MCF 10A (cell line): Measurements from ENCODE around the gene LDHAL6B. TPM values are rescaled to one million over a fixed set of nuclear protein-coding genes. Genes with fewer than 3 reads are reported as not detected.

Source experiments
- Bru-seq: library from RNA; stranded (reverse); fragments of 400-500 nt; gene quantifications from one replicate; lab custom pipeline; 2021; lab: Mats Ljungman, UMichigan
- BruChase-seq, 2 experiments: library from RNA; stranded (reverse); fragments of 400-500 nt; gene quantifications; one replicate each; lab custom pipeline; 2021; lab: Mats Ljungman, UMichigan
- BruUV-seq: library from RNA; stranded (reverse); fragments of 400-500 nt; replicated peaks from 2 replicates; lab custom pipeline; 2021; lab: Mats Ljungman, UMichigan
- CTCF ChIA-PET: fragments of 300-600 bp; sonication (Branson Sonifier 250); formaldehyde crosslinking; extraction: SDS; loops from one replicate; lab custom pipeline; 2021; ENCODE audit warnings: antibody characterized with exemption, inconsistent platforms; lab: Yijun Ruan, JAX
- POLR2A ChIA-PET: fragments of 300-600, 350-650 bp; sonication (Branson Sonifier 250); formaldehyde crosslinking; extraction: SDS; loops from one replicate; lab custom pipeline; 2020; ENCODE audit warnings: antibody characterized with exemption, inconsistent platforms; lab: Yijun Ruan, JAX
- DNase-seq: peaks from one replicate; pipeline ENCODE4 v3.0.0-alpha.2; 2018; ENCODE audit not compliant: unreplicated experiment
- H3K27ac Mint-ChIP-seq: one replicate; pipeline ENCODE4 v1.8.0; 2022; ENCODE audit warnings: mild to moderate bottlenecking, low read depth, mixed read lengths; ENCODE audit not compliant: unreplicated experiment
- H3K27me3 Mint-ChIP-seq: one replicate; pipeline ENCODE4 v1.8.0; 2022; ENCODE audit warnings: mixed read lengths; ENCODE audit not compliant: insufficient read depth, unreplicated experiment
- H3K36me3 Mint-ChIP-seq: one replicate; pipeline ENCODE4 v1.8.0; 2022; ENCODE audit warnings: mild to moderate bottlenecking, moderate library complexity, mixed read lengths; ENCODE audit not compliant: insufficient read depth, unreplicated experiment
- H3K4me1 Mint-ChIP-seq: one replicate; pipeline ENCODE4 v1.8.0; 2022; ENCODE audit warnings: mixed read lengths; ENCODE audit not compliant: insufficient read depth, unreplicated experiment
- H3K4me3 Mint-ChIP-seq: one replicate; pipeline ENCODE4 v1.8.0; 2022; ENCODE audit warnings: mild to moderate bottlenecking, moderate library complexity, mixed read lengths; ENCODE audit not compliant: unreplicated experiment
- H3K9me3 Mint-ChIP-seq: one replicate; pipeline ENCODE4 v1.8.0; 2022; ENCODE audit warnings: mixed read lengths; ENCODE audit not compliant: unreplicated experiment
- intact Hi-C: fragments of 100-400 bp; cut with micrococcal nuclease; formaldehyde crosslinking; loops from 2 replicates; pipeline ENCODE4 v1.14.1; 2022
- long read RNA-seq: library from polyadenylated mRNA; stranded (forward); transcript quantifications from one replicate; pipeline ENCODE4 v2.0.0, GENCODE V29; 2022
- total RNA-seq: library from RNA; stranded (reverse); gene quantifications from 2 replicates; pipeline ENCODE4 v1.2.3, GENCODE V29; 2022
- TF ChIP-seq, protein P1 (sequence below): fragments of 200-600 bp; IDR thresholded peaks from one replicate; pipeline ENCODE4 v1.8.0; 2022; ENCODE audit warnings: antibody characterized with exemption, mild to moderate bottlenecking; ENCODE audit not compliant: unreplicated experiment

Gene LDHAL6B
- total RNA-seq, result not detected in 2 replicates
- Bru-seq, nascent RNA, result not detected
- BruChase-seq, experiment 1, labeled RNA remaining after a 6-hour chase, result percentile 42 among the genes with signal in this experiment
- BruChase-seq, experiment 2, labeled RNA remaining after a 2-hour chase, result not detected
- long read RNA-seq, result 0 reads

DNA sequence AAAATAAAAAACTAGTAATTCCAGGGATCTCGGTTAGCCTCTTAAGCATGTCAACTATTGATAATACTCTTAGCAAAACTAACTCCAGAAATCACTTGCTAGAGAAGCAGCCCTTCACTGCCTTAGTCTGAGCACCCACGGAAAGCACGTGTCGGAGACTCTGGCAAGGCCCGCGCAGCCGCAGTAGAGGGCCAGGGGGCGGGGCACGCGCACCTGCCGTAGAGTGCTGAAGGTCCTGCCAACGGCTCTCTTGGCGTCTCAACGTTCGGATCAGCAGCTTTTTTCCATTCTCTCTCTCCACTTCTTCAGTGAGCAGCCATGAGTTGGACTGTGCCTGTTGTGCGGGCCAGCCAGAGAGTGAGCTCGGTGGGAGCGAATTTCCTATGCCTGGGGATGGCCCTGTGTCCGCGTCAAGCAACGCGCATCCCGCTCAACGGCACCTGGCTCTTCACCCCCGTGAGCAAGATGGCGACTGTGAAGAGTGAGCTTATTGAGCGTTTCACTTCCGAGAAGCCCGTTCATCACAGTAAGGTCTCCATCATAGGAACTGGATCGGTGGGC lies at the start of gene LDHAL6B:
Gene LDHAL6B (plus strand): TSS at position 221 of the 561 bp plus-strand sequence. CDS start 98 bp downstream, at position 319.
- CTCF ChIA-PET, result no interaction called here
- no TSS peak for BruUV-seq
- intact Hi-C loops, result no loop called here
- H3K27ac Mint-ChIP-seq, result no peak within 1 kb of the TSS
- no peaks in the 10 kb centered on the region for H3K4me1 Mint-ChIP-seq
- H3K27me3 Mint-ChIP-seq, result no peaks in the 10 kb centered on the region
- POLR2A ChIA-PET, result no interaction called here
- DNase-seq, result no peak
- TF ChIP-seq, protein P1, sequence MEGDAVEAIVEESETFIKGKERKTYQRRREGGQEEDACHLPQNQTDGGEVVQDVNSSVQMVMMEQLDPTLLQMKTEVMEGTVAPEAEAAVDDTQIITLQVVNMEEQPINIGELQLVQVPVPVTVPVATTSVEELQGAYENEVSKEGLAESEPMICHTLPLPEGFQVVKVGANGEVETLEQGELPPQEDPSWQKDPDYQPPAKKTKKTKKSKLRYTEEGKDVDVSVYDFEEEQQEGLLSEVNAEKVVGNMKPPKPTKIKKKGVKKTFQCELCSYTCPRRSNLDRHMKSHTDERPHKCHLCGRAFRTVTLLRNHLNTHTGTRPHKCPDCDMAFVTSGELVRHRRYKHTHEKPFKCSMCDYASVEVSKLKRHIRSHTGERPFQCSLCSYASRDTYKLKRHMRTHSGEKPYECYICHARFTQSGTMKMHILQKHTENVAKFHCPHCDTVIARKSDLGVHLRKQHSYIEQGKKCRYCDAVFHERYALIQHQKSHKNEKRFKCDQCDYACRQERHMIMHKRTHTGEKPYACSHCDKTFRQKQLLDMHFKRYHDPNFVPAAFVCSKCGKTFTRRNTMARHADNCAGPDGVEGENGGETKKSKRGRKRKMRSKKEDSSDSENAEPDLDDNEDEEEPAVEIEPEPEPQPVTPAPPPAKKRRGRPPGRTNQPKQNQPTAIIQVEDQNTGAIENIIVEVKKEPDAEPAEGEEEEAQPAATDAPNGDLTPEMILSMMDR, result no peak
- H3K36me3 Mint-ChIP-seq, result peaks cover 90% of the 10 kb centered on the region
- no peaks in the 10 kb centered on the region for H3K9me3 Mint-ChIP-seq
- H3K4me3 Mint-ChIP-seq, result no peak within 1 kb of the TSS

DNA sequence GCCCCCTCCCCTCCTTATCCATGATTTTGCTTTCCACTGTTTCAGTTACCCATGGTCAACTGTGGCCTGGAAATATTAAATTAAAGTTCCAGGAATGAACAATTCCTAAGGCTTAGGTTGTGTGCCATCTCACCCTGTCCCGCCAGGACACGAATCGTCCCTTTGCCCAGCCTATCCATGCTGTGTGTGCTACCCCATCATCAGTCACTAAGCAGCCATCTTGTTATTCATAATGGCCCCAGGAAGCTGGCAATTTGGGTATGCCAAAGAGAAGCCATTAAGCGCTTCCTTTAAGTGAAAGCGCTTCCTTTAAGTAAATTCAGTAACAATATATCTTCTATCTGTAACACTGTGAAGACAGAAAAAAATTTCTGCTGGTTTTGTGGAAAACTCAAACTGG lies 49.2 kb upstream of the LDHAL6B start:
- peaks cover 36% of the 10 kb centered on the region for H3K36me3 Mint-ChIP-seq
- TF ChIP-seq, protein P1, result no peak
- H3K27ac Mint-ChIP-seq, result no peak overlapping the region
- POLR2A ChIA-PET, result interaction anchor here (0.7 to 1.2 kb wide), 2 partner anchors 13 to 500 kb away, joined by 3 read pairs; partner anchors contain the start of gene GTF2A2
- DNase-seq, result no peak
- no peaks in the 10 kb centered on the region for H3K4me1 Mint-ChIP-seq
- H3K9me3 Mint-ChIP-seq, result no peaks in the 10 kb centered on the region
- H3K4me3 Mint-ChIP-seq, result no peak overlapping the region
- CTCF ChIA-PET, result no interaction called here
- BruUV-seq, result no TSS peak
- no peaks in the 10 kb centered on the region for H3K27me3 Mint-ChIP-seq
- intact Hi-C loops, result no loop called here

DNA sequence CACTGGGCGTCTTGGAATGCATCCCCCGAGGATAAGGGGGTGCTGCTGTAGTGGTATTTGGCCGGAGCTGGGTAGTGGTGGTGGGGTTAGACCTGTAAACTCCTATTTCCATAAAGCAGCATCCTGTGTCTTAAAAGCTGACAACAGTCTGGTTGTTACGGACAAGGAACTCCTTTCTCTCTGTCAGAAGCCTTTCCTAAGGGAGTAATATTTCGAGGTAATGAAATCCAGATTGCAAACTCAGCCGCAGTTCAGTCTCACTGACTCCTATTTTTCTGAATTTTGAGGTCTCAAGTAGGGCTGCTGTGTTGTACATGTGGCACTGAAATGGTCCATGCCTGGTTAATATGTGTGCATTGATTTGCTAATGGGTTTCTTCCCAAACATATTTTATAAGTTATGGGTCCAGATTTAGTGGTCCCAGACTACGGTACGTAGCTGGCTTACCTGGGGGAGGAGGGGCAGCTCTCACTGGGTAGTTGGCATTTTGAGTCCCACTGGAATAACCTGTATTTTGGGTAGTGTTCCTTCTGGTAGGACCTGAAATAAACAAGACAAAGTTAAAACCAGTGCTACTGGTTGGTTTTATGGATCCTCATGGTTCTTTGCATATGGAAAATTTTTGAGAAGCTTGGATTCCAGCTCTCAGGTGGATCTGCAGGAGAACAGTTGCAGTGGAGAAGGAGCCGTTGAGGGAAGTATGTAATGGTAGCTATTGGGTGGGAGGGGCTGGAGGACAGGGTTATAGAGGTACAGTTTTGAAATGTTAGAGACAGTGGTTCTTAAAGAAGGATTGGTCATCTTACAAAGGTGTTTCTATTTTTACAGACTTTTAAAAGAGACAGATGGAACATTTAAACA lies 48.6 kb upstream of the LDHAL6B start:
- Mint-ChIP-seq H3K27ac (peak overlapping the region; percentile 7), H3K9me3 (no peaks in the 10 kb centered on the region), H3K27me3 (no peaks in the 10 kb centered on the region), H3K36me3 (peaks cover 36% of the 10 kb centered on the region), H3K4me3 (no peak overlapping the region), H3K4me1 (no peaks in the 10 kb centered on the region)
- no TSS peak for BruUV-seq
- TF ChIP-seq, protein P1, result no peak
- intact Hi-C loops, result no loop called here
- POLR2A ChIA-PET, result interaction anchor here (1.2 kb wide), 1 partner anchor 12 kb away, joined by 3 read pairs; no protein-coding TSS in a partner anchor
- no peak for DNase-seq
- CTCF ChIA-PET, result interaction anchor here (0.8 to 1.4 kb wide), 2 partner anchors 15 to 17 kb away, joined by 3 to 4 read pairs; no protein-coding TSS in a partner anchor

- TF ChIP-seq, protein P1, result no peak
- DNase-seq, result no peak
- H3K4me3 Mint-ChIP-seq, result no peak overlapping the region
- no peaks in the 10 kb centered on the region for H3K4me1 Mint-ChIP-seq
- ChIA-PET CTCF (interaction anchor here (0.8 to 1.4 kb wide), 2 partner anchors 15 to 16 kb away, joined by 3 to 4 read pairs; no protein-coding TSS in a partner anchor), POLR2A (no interaction called here)
- H3K9me3 Mint-ChIP-seq, result no peaks in the 10 kb centered on the region
- no TSS peak for BruUV-seq
- no peaks in the 10 kb centered on the region for H3K27me3 Mint-ChIP-seq
- peaks cover 35% of the 10 kb centered on the region for H3K36me3 Mint-ChIP-seq
- intact Hi-C loops, result no loop called here
- H3K27ac Mint-ChIP-seq, result peak overlapping the region; percentile 7
Measured at GRCh38 chr15:59158701-59159034, 48.0 kb upstream of the LDHAL6B start.
